IPS DF 19.7 (cell line): ENCODE data around the gene C9orf50.

Experiments
- DNase-seq: peaks from one replicate; pipeline ENCODE4 v3.0.0-alpha.2; 2013; ENCODE audit warnings: low read depth, low spot score

The C9orf50 gene

GRCh38 chr9:129591916-129592315 lies 29.0 kb downstream of the C9orf50 start:
- DNase-seq = no peak

- no peak for DNase-seq
Measured at GRCh38 chr9:129590466-129590865, 30.4 kb downstream of the C9orf50 start.

- DNase-seq = no peak
Measured at GRCh38 chr9:129587487-129588262, 33.2 kb downstream of the C9orf50 start.

- DNase-seq = no peak
Measured at GRCh38 chr9:129586685-129587084, 34.2 kb downstream of the C9orf50 start.

GRCh38 chr9:129586245-129586644 lies 34.7 kb downstream of the C9orf50 start:
- no peak for DNase-seq

- no peak for DNase-seq
Measured at GRCh38 chr9:129585352-129585751, 35.5 kb downstream of the C9orf50 start.

GRCh38 chr9:129584136-129584535 lies 36.8 kb downstream of the C9orf50 start:
- peak; percentile 76 for DNase-seq

GRCh38 chr9:129583308-129584038 lies 37.4 kb downstream of the C9orf50 start:
- no peak for DNase-seq

GRCh38 chr9:129582855-129583254 lies 38.0 kb downstream of the C9orf50 start:
- DNase-seq = no peak

GRCh38 chr9:129581505-129582189 lies 39.3 kb downstream of the C9orf50 start:
- no peak for DNase-seq

GRCh38 chr9:129580211-129580915 lies 40.5 kb downstream of the C9orf50 start:
- DNase-seq = no peak

- no peak for DNase-seq
Measured at GRCh38 chr9:129579294-129579693, 41.6 kb downstream of the C9orf50 start.

GRCh38 chr9:129576546-129577543 lies 44.1 kb downstream of the C9orf50 start:
- DNase-seq = no peak

GRCh38 chr9:129575818-129576217 lies 45.1 kb downstream of the C9orf50 start:
- DNase-seq = no peak

GRCh38 chr9:129574911-129575585 lies 45.9 kb downstream of the C9orf50 start:
- DNase-seq = no peak

GRCh38 chr9:129573977-129574376 lies 46.9 kb downstream of the C9orf50 start:
- no peak for DNase-seq

- no peak for DNase-seq
Measured at GRCh38 chr9:129572517-129572916, 48.4 kb downstream of the C9orf50 start.

- no peak for DNase-seq
Measured at GRCh38 chr9:129572052-129572425, 48.9 kb downstream of the C9orf50 start.

GRCh38 chr9:129571298-129572051 lies 49.4 kb downstream of the C9orf50 start:
- no peak for DNase-seq
